PC-3 (cell line): ENCODE data around the gene TMC7. TPM values are rescaled to one million over a fixed set of nuclear protein-coding genes. Genes with fewer than 3 reads are reported as not detected.

Experiments
- ATAC-seq: fragments of 200-7000 bp; cut with Tn5 transposase; 2 replicates; pipeline ENCODE4 v1.9.1; 2020; ENCODE audit warnings: mild to moderate bottlenecking, moderate library complexity
- BruUV-seq: library from RNA; stranded (reverse); fragments of 400-500 nt; replicated peaks from 2 replicates; lab custom pipeline; 2021; lab: Mats Ljungman, UMichigan
- CTCF ChIA-PET: fragments of 300-600 bp; sonication (Branson Sonifier 250); formaldehyde crosslinking; loops from one replicate; lab custom pipeline; 2022; ENCODE audit warnings: antibody characterized with exemption; lab: Charles Lee
- POLR2A ChIA-PET: fragments of 300-600 bp; sonication (Branson Sonifier 250); formaldehyde crosslinking; loops from one replicate; lab custom pipeline; 2022; ENCODE audit warnings: antibody characterized with exemption; ENCODE audit not compliant: unreplicated experiment; lab: Charles Lee
- DNase-seq: peaks from one replicate; pipeline ENCODE4 v3.0.0-alpha.2; 2015
- H2AFZ ChIP-seq: fragments of 300-600 bp; sonication (generic); 2 replicates; pipeline ENCODE4 v1.6.0; 2016; ENCODE audit warnings: antibody characterized with exemption, low read length
- H3F3A ChIP-seq: fragments of 300-600 bp; sonication (generic); one replicate; pipeline ENCODE4 v1.6.0; 2017; ENCODE audit warnings: antibody characterized with exemption, low read length, control low read depth, mild to moderate bottlenecking; ENCODE audit not compliant: unreplicated experiment
- H3K27ac ChIP-seq: fragments of 300-600 bp; sonication (generic); 2 replicates; pipeline ENCODE4 v1.5.1; 2016; ENCODE audit warnings: mild to moderate bottlenecking, low read length
- H3K27me3 ChIP-seq: fragments of 300-600 bp; sonication (generic); 2 replicates; pipeline ENCODE4 v1.6.1; 2016; ENCODE audit warnings: low read length, mixed read lengths
- H3K36me3 ChIP-seq: fragments of 300-600 bp; sonication (generic); 2 replicates; pipeline ENCODE4 v1.6.1; 2016; ENCODE audit warnings: low read depth, mixed run types, low read length, mixed read lengths
- H3K4me1 ChIP-seq: fragments of 300-600 bp; sonication (generic); 2 replicates; pipeline ENCODE4 v1.5.1; 2016; ENCODE audit warnings: low read length; ENCODE audit not compliant: insufficient read depth
- H3K4me2 ChIP-seq: fragments of 300-600 bp; sonication (generic); 2 replicates; pipeline ENCODE4 v1.6.0; 2016; ENCODE audit warnings: low read length
- H3K4me3 ChIP-seq: fragments of 300-600 bp; sonication (generic); 2 replicates; pipeline ENCODE4 v1.5.1; 2016; ENCODE audit warnings: mild to moderate bottlenecking, low read length, mixed read lengths
- H3K79me2 ChIP-seq: fragments of 300-600 bp; sonication (generic); 2 replicates; pipeline ENCODE4 v1.6.1; 2017; ENCODE audit warnings: low read length, mixed read lengths
- H3K9ac ChIP-seq: fragments of 300-600 bp; sonication (generic); 2 replicates; pipeline ENCODE4 v1.6.0; 2016; ENCODE audit warnings: mild to moderate bottlenecking, low read length
- H3K9me2 ChIP-seq: fragments of 300-600 bp; sonication (generic); replicated peaks from 2 replicates; pipeline ENCODE4 v1.6.1; 2016; ENCODE audit warnings: mixed run types, low read length, mixed read lengths
- H3K9me3 ChIP-seq: fragments of 300-600 bp; sonication (generic); 2 replicates; pipeline ENCODE4 v1.6.1; 2016; ENCODE audit warnings: low read length, mixed read lengths
- H4K20me1 ChIP-seq: fragments of 300-600 bp; sonication (generic); 2 replicates; pipeline ENCODE4 v1.6.1; 2016; ENCODE audit warnings: low read length, mixed read lengths
- EZH2 ChIP-seq: fragments of 300-600 bp; sonication (generic); IDR thresholded peaks from one replicate; pipeline ENCODE4 v1.6.1; 2017; ENCODE audit warnings: antibody characterized with exemption, mild to moderate bottlenecking, low read length; ENCODE audit not compliant: unreplicated experiment
- EZH2phosphoT487 ChIP-seq: fragments of 300-600 bp; sonication (generic); IDR thresholded peaks from 2 replicates; pipeline ENCODE4 v1.6.1; 2018; ENCODE audit warnings: mild to moderate bottlenecking, antibody characterized with exemption, low read length, borderline replicate concordance
- intact Hi-C: fragments of 100-400 bp; cut with micrococcal nuclease; formaldehyde crosslinking; loops from 2 replicates; pipeline ENCODE4 v1.9.0; 2023
- total RNA-seq: library from RNA; depleted of rRNA; stranded (reverse); fragments of >200 nt; gene quantifications from 2 replicates; pipeline ENCODE4 v1.2.3, GENCODE V29; 2014
- TF ChIP-seq, protein P1 (sequence below): fragments of 300-600 bp; sonication (generic); conservative IDR thresholded peaks from 2 replicates; pipeline ENCODE4 v1.5.1; 2017; ENCODE audit warnings: antibody characterized with exemption, low read depth, mild to moderate bottlenecking, low read length

The TMC7 gene
- total RNA-seq, 1 experiment from 2014 or later, result 5.3 TPM

DNA sequence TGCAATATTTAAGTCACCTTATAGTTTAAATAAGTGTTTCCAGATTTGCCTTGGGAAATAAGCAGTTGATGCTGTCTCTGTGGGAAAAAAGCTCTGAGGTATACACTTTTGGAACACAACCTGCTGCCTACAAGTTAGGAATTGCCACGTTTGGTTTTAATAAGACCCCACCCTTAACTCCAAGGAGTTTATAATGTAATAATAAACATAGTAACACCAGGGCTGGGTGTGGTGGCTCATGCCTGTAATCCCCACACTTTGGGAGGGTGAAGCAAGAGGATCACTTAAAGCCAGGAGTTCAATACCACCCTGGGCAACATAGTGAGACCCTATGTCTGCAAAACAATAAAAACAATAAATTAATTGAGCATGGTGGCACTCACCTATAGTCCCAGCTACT is 41.7 kb upstream of the TMC7 start:
- no peak overlapping the region for H3K27ac ChIP-seq
- ChIA-PET CTCF (no interaction called here), POLR2A (no interaction called here)
- no peak overlapping the region for H3K9ac ChIP-seq
- no peaks in the 10 kb centered on the region for H3K27me3 ChIP-seq
- H3F3A ChIP-seq, result no peaks in the 10 kb centered on the region
- BruUV-seq, result no TSS peak
- DNase-seq (no peak), ATAC-seq (no peak)
- H3K4me3 ChIP-seq, result no peak overlapping the region
- H3K4me2 ChIP-seq, result no peak overlapping the region
- no peak overlapping the region for H2AFZ ChIP-seq
- no peaks in the 10 kb centered on the region for H3K9me3 ChIP-seq
- peaks cover 4% of the 10 kb centered on the region; the same call in 1 of the 2 replicates for H3K4me1 ChIP-seq
- no peaks in the 10 kb centered on the region for H3K36me3 ChIP-seq
- H3K9me2 ChIP-seq, result no peaks in the 10 kb centered on the region
- H4K20me1 ChIP-seq, result no peaks in the 10 kb centered on the region
- intact Hi-C loops, result no loop called here
- no peaks in the 10 kb centered on the region for H3K79me2 ChIP-seq
- TF ChIP-seq EZH2phosphoT487, result no peak

DNA sequence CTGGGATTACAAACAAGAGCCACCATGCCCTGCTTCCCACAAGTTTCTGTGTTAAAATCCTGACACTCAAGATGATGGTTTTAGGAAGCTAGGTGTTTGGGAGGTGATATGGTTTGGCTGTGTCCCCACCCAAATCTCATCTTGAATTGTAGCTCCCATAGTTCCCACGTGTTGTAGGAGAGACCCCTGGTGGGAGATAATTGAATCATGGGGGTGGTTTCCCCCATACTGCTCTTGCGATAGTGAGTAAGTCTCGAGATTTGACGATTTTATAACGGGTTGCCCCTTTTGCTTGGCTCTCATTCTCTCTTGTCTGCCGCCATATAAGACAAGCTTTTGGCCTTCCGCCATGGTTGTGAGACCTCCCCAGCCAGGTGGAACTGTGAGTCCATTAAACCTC is 40.3 kb upstream of the TMC7 start:
- Histone ChIP-seq H3K4me2 (no peak overlapping the region), H2AFZ (no peak overlapping the region), H3K36me3 (no peaks in the 10 kb centered on the region), H3K9ac (no peak overlapping the region), H3K4me3 (no peak overlapping the region), H3F3A (no peaks in the 10 kb centered on the region), H4K20me1 (no peaks in the 10 kb centered on the region), H3K9me2 (no peaks in the 10 kb centered on the region), H3K79me2 (no peaks in the 10 kb centered on the region), H3K27ac (no peak overlapping the region), H3K9me3 (no peaks in the 10 kb centered on the region), H3K27me3 (no peaks in the 10 kb centered on the region), H3K4me1 (peaks cover 11% of the 10 kb centered on the region; the same call in 1 of the 2 replicates)
- TF ChIP-seq EZH2phosphoT487, result no peak
- TF ChIP-seq EZH2, result no peak
- TF ChIP-seq, protein P1, sequence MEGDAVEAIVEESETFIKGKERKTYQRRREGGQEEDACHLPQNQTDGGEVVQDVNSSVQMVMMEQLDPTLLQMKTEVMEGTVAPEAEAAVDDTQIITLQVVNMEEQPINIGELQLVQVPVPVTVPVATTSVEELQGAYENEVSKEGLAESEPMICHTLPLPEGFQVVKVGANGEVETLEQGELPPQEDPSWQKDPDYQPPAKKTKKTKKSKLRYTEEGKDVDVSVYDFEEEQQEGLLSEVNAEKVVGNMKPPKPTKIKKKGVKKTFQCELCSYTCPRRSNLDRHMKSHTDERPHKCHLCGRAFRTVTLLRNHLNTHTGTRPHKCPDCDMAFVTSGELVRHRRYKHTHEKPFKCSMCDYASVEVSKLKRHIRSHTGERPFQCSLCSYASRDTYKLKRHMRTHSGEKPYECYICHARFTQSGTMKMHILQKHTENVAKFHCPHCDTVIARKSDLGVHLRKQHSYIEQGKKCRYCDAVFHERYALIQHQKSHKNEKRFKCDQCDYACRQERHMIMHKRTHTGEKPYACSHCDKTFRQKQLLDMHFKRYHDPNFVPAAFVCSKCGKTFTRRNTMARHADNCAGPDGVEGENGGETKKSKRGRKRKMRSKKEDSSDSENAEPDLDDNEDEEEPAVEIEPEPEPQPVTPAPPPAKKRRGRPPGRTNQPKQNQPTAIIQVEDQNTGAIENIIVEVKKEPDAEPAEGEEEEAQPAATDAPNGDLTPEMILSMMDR, result no peak
- ChIA-PET POLR2A (no interaction called here), CTCF (no interaction called here)
- intact Hi-C loops, result no loop called here
- BruUV-seq, result no TSS peak
- DNase-seq, result no peak
- no peak for ATAC-seq

DNA sequence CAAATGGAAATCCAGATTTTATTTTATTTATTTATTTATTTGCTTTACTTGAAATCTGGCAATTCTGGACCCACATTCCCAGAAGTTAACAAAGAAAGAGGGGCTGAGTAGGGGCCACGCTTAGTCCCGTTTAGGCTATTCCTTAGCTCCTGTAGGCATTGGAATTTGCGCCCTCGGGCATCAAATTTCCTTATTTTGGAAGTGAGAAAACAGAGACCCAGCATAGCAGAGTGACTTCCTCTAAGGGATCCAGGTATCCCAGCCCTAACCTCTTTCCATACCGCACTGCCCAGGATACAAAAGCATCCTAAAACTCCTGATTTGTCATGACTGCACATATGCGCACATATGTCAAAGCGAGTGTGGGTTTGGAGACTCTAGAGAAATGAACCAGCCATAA is 38.5 kb upstream of the TMC7 start:
- Histone ChIP-seq H3K4me2 (no peak overlapping the region), H3K79me2 (no peaks in the 10 kb centered on the region), H3K9me3 (no peaks in the 10 kb centered on the region), H3K9me2 (no peaks in the 10 kb centered on the region), H4K20me1 (no peaks in the 10 kb centered on the region), H3K27me3 (no peaks in the 10 kb centered on the region), H3F3A (no peaks in the 10 kb centered on the region), H3K36me3 (no peaks in the 10 kb centered on the region), H2AFZ (no peak overlapping the region), H3K9ac (no peak overlapping the region), H3K27ac (no peak overlapping the region), H3K4me3 (no peak overlapping the region), H3K4me1 (peaks cover 7% of the 10 kb centered on the region; the same call in 1 of the 2 replicates)
- intact Hi-C loops, result no loop called here
- TF ChIP-seq EZH2phosphoT487, result no peak
- no peak for TF ChIP-seq EZH2
- TF ChIP-seq, protein P1, result no peak
- ChIA-PET POLR2A (no interaction called here), CTCF (interaction anchor here (0.9 kb wide), 1 partner anchor 201 kb away, joined by 3 read pairs; no protein-coding TSS in a partner anchor)
- no TSS peak for BruUV-seq
- no peak for ATAC-seq
- no peak for DNase-seq
